ENCODE results near the gene PCGF1.
"Not testable (repeated sequence)": the region's sequence is repeated elsewhere in the genome, so short reads cannot be mapped to it uniquely, and the experiment has no call there.

Gene PCGF1

GRCh38 chr2:74472086-74472944 lies 35.2 kb downstream of the PCGF1 start, which contains the start of gene MRPL53:
MRPL53 (minus strand) TSS chr2:74472680; CDS start chr2:74472660, 20 bp downstream.
- DNase-seq (ENCODE audit: low spot score): peak; percentile 47

DNA sequence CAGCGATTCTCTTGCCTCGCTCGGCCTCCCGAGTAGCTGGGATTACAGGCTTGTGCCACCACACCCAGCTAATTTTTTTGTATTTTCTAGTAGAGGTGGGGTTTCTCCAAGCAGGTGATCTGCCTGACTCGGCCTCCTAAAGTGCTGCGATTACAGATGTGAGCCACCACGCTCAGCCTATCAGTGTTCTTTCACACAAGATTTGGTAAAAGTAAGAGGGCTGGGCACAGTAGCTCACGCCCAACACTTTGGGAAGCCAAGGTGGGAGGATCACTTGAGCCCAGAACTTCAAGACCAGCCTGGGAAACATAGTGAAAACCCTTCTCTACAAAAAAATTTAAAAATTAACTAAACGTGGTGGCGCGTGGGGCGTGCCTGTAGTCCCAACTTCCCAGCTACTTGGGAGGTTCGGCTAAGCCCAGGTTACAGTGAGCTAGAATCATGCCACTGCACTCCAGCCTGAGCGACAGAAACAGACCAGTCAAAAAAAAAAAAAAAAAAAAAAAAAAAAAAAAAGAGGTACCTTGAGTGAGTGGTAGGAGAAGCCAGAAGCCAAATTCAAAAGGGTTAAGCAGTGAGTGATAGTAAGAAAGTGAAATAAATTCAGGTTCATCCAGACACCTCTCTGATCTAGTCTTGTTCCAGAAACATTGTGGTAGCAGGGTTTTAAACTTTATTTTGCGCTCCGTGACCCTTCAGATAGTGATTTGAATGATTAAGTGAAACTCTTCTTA lies 36.0 kb downstream of the PCGF1 start:
- DNase-seq (ENCODE audit: low spot score): no peak

- not testable (repeated sequence) for DNase-seq (ENCODE audit: low spot score)
Measured at GRCh38 chr2:74470742-74471141, 36.8 kb downstream of the PCGF1 start.

DNA sequence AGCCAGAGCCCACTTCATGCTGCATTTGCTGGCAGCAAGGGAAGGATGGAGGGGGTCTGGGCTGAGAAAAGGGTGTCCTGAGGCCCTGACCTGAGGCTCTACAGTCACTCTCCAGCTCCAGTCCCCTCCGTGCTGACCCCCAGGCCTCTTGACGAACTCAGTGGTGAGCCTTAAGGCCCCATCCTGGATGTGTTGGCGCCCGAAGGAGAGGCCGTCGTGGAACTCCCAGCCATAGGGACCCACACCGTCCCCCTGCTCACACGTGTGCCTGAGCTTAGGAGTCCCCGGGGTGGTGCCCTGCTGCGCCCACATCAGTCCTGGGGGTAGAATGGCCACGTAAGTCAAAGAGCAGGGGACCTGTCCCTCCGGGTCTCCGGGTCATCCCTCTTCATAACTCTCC lies 43.1 kb downstream of the PCGF1 start:
- no peak for DNase-seq (ENCODE audit: low spot score)

DNA sequence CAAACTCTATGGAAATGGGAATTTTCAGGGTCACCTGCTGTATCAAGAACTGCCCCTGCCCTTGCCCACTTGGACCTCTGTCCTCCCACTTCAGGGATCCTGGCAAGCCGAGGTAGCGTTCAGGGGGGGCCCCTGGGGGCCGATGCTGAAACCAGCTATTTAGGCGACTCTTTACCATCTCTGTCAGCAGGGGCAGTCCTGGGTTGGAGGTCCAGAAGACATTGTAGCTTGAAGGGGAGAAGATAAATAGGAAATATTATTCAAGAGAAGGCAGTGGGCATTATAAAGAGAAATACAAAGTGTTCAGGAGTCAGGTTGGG lies 44.7 kb downstream of the PCGF1 start:
- no peak for DNase-seq (ENCODE audit: low spot score)

DNA sequence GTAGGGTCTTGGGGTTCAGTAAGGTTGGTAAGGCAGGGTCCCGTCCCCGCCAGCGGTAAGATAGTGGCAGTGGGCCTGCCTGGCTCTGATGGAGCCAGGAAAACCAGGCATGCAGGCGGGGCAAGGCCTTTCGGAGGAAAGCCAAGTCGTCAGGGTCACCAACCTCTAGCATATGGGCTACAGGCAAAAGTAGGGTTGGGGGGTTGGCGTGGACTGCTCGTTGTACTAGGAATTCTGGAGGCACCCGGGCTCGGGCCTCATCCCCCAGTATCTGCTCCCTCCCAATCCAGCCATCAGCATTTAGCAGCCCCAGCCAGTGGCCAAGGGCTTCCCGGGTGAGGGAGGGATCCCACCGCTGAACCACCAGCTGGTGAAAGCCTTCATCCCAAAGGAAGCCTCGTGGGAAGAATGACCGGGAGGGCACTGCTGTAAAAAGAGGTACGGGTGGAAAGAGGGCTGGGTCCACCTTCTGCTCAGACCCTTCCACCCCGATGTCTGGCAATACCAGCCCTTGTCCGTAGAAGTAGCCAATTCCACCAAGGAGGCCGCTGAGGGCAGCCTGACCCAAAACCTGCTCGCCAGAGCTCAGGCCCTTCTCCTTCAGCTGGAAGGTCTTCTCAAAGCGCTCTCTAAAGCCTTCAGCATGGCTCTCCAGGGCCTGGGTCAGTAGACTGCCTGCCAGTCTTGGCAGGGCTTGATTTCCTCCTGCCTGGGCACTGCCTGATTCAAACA lies 45.3 kb downstream of the PCGF1 start:
- no peak for DNase-seq (ENCODE audit: low spot score)

DNA sequence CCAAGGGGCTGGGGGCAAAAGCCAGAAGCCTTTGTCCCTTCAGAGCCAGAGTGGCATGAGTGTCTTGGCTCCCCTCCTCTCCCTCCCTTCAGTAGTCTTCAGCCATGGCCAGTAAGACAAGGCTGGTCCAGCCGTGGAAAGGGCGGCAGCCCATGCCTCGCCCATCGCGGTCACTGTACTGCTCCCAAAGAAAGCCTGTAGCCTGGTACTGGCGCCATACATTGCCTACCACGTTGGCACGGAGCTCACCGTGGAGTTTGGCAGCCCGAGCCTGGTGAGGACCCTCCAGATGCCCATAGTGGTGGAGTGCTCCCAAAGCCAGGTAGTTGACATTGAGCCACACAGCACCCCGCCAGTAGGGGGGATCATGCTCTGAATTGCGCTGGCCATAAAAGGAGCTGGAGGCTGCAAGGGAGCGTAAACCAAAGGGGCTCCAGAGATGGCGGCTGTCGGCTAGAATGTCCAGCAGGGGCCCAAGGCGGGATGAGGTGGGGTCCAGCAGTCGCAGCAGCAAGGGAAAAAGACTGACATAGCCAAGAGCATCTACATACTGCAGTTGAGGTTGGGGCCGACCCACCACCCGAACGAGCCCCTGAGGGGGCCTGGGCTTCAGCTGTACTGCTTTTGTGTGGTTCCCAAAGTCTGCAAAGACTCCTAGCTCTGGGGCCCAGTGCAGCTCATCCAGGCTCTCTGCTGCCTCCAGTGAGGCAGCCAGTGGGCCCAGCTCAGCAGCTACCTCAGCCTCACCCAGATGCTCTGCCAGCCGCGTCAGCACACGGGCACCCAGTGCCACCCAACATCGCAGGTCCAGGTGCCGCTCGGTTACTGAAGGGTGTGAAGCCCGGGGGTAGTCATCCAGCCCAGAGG lies 46.1 kb downstream of the PCGF1 start:
- DNase-seq (ENCODE audit: low spot score): no peak

DNA sequence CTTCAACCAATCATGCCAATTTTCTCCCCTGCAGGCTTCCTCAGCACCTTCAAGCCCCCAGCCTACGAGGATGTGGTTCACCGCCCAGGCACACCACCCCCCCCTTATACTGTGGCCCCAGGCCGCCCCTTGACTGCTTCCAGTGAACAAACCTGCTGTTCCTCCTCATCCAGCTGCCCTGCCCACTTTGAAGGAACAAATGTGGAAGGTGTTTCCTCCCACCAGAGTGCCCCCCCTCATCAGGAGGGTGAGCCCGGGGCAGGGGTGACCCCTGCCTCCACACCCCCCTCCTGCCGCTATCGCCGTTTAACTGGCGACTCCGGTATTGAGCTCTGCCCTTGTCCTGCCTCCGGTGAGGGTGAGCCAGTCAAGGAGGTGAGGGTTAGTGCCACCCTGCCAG lies 47.3 kb downstream of the PCGF1 start:
- not testable (repeated sequence) for DNase-seq (ENCODE audit: low spot score)

DNA sequence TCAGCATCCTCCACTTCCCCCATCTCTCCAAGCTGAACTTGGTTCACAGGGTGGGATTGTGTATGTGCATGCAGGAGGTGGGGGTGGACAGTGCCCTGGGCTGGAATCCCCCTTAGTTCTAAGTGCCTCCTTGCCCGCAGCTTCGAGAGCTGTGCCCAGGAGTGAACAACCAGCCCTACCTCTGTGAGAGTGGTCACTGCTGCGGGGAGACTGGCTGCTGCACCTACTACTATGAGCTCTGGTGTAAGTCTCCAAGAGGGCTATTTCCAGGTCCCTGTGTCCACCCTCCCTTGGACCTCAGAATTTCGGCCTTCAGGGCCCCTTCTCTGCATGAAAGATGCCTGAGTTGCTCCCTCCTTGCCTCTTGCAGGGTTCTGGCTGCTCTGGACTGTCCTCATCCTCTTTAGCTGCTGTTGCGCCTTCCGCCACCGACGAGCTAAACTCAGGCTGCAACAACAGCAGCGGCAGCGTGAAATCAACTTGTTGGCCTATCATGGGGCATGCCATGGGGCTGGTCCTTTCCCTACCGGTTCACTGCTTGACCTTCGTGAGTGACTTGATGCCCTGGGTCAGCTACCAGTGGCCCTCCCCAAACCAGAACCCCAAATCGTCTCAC lies 47.9 kb downstream of the PCGF1 start:
- not testable (repeated sequence) for DNase-seq (ENCODE audit: low spot score)

GRCh38 chr2:74458938-74459363 lies 48.5 kb downstream of the PCGF1 start:
- no peak for DNase-seq (ENCODE audit: low spot score)

- peak; percentile 95 for DNase-seq (ENCODE audit: low spot score)
Measured at GRCh38 chr2:74458132-74458937, 49.2 kb downstream of the PCGF1 start, which contains the start of gene WBP1. WBP1 (plus strand) TSS chr2:74458438; CDS start chr2:74458603, 165 bp downstream.

DNA sequence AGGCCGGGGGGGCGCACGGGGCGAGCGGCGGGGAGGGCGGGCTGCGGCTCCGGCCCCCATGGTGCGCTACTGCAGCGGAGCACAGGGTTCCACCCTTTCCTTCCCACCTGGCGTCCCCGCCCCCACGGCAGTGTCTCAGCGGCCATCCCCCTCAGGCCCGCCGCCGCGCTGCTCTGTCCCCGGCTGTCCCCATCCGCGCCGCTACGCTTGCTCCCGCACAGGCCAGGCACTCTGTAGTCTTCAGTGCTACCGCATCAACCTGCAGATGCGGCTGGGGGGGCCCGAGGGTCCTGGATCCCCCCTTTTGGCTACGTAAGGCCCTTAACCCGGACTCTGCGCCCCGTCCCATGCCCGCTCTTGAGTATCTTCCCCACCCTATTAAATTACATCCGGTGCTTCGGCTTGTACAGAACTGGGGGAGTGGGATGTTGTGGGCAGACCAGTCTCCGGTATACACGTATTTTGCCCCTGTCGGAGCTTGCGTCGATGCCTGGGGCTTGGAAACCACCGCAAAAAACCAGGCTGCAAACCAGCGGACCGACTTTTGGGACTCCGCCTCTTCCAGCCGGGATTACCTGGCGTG lies 49.9 kb downstream of the PCGF1 start:
- DNase-seq (ENCODE audit: low spot score): no peak

GRCh38 chr2:74457129-74457548 lies 50.4 kb downstream of the PCGF1 start:
- no peak for DNase-seq (ENCODE audit: low spot score)

All from COLO829 (cell line).